GM21447 (cell line): ENCODE data around the gene LSAMP.

Experiments
- ATAC-seq: cut with Tn5 transposase; IDR thresholded peaks from one replicate; pipeline ENCODE4 v1.9.1; 2021; ENCODE audit not compliant: unreplicated experiment

The LSAMP gene

GRCh38 chr3:116367761-116368395 is 77.4 kb downstream of the LSAMP start:
- no peak for ATAC-seq

- no peak for ATAC-seq
These were observed 89.2 kb downstream of the LSAMP start for GRCh38 chr3:116356056-116356455.

GRCh38 chr3:116354382-116354781 is 90.9 kb downstream of the LSAMP start:
- no peak for ATAC-seq

- no peak for ATAC-seq
These were observed 95.1 kb downstream of the LSAMP start for GRCh38 chr3:116350119-116350733.

- no peak for ATAC-seq
These were observed 97.1 kb downstream of the LSAMP start for GRCh38 chr3:116348216-116348615.

GRCh38 chr3:116342499-116342898 is 102.8 kb downstream of the LSAMP start:
- no peak for ATAC-seq

- ATAC-seq, result no peak
These were observed 103.4 kb downstream of the LSAMP start for GRCh38 chr3:116341899-116342298.

- ATAC-seq, result no peak
These were observed 103.9 kb downstream of the LSAMP start for GRCh38 chr3:116341381-116341780.

- no peak for ATAC-seq
These were observed 104.5 kb downstream of the LSAMP start for GRCh38 chr3:116340680-116341216.

- ATAC-seq, result no peak
These were observed 105.8 kb downstream of the LSAMP start for GRCh38 chr3:116339441-116340028.

GRCh38 chr3:116338713-116339112 is 106.6 kb downstream of the LSAMP start:
- ATAC-seq, result no peak

- ATAC-seq, result no peak
These were observed 108.1 kb downstream of the LSAMP start for GRCh38 chr3:116337229-116337628.

GRCh38 chr3:116331380-116331779 is 113.9 kb downstream of the LSAMP start:
- no peak for ATAC-seq

GRCh38 chr3:116322750-116323375 is 122.4 kb downstream of the LSAMP start:
- no peak for ATAC-seq

GRCh38 chr3:116318370-116318769 is 126.9 kb downstream of the LSAMP start:
- ATAC-seq, result no peak

GRCh38 chr3:116316771-116317170 is 128.5 kb downstream of the LSAMP start:
- ATAC-seq, result no peak

- ATAC-seq, result no peak
These were observed 130.8 kb downstream of the LSAMP start for GRCh38 chr3:116314476-116314875.

- no peak for ATAC-seq
These were observed 138.6 kb downstream of the LSAMP start for GRCh38 chr3:116306720-116307119.

GRCh38 chr3:116306149-116306548 is 139.1 kb downstream of the LSAMP start:
- no peak for ATAC-seq

- ATAC-seq, result no peak
These were observed 143.1 kb downstream of the LSAMP start for GRCh38 chr3:116302087-116302747.

GRCh38 chr3:116301422-116301821 is 143.9 kb downstream of the LSAMP start:
- no peak for ATAC-seq
